HepG2 (cell line): ENCODE results near the gene CHD9NB. TPM values are rescaled to one million over a fixed set of nuclear protein-coding genes. Genes with fewer than 3 reads are reported as not detected.
A peak's percentile ranks its signal among the peaks of the same experiment; 100 is the strongest.

ENCODE experiments used
- ATAC-seq: fragments of 200-7000 bp; cut with Tn5 transposase; 3 replicates; pipeline ENCODE4 v1.9.1; 2020; ENCODE audit warnings: mild to moderate bottlenecking, moderate library complexity
- BruUV-seq: library from RNA; stranded (reverse); fragments of 400-500 nt; replicated peaks from 2 replicates; lab custom pipeline; 2021; lab: Mats Ljungman, UMichigan
- CTCF ChIA-PET: fragments of 300-600 bp; formaldehyde crosslinking; extraction: SDS; loops from one replicate; lab custom pipeline; 2021; ENCODE audit warnings: low total read pairs, inconsistent platforms, low intra/inter-chr PET ratio; lab: Yijun Ruan, JAX
- POLR2A ChIA-PET: fragments of 350-600 bp; sonication (Branson Sonifier 250); formaldehyde crosslinking; loops from one replicate; lab custom pipeline; 2020; ENCODE audit warnings: antibody characterized with exemption, inconsistent platforms; lab: Yijun Ruan, JAX
- DNase-seq: peaks from one replicate; pipeline ENCODE4 v3.0.0-alpha.2; 2015; ENCODE audit warnings: low spot score
- FAIRE-seq: peaks from 3 replicates; lab custom pipeline; 2011; peaks lifted over from hg19 to GRCh38; lab: Jason Lieb, UNC
- H2AFZ ChIP-seq: one replicate; pipeline ENCODE4 v1.6.1; 2011; ENCODE audit warnings: low read length, inconsistent platforms
- H3K27ac ChIP-seq: fragments of 300-600 bp; 3 replicates; pipeline ENCODE4 v1.8.0; 2011; ENCODE audit warnings: mixed run types, mild to moderate bottlenecking, mixed read lengths, low read length, inconsistent platforms; ENCODE audit not compliant: insufficient read depth; ENCODE audit errors: extremely low read length
- H3K27me3 ChIP-seq, 2 experiments: fragments of 200-600 bp in 1 of 2; 2 replicates in 1 of 2; 3 replicates in 1 of 2; pipeline versions ENCODE4 v1.6.0 to v1.8.0; 2011; ENCODE audit warnings: low read length in 2 of 2, mild to moderate bottlenecking in 2 of 2, moderate library complexity in 2 of 2, inconsistent platforms in 1 of 2; ENCODE audit not compliant: insufficient read depth in 2 of 2, control insufficient read depth in 1 of 2
- H3K36me3 ChIP-seq, 2 experiments: fragments of 200-600 bp in 1 of 2; replicated peaks in 1 of 2; 2 replicates in 1 of 2; 3 replicates in 1 of 2; pipeline versions ENCODE4 v1.5.1 to v1.8.0; 2011; ENCODE audit warnings: low read length in 2 of 2, inconsistent platforms in 1 of 2; ENCODE audit not compliant: insufficient read depth in 2 of 2, control insufficient read depth in 1 of 2
- H3K4me1 ChIP-seq: 2 replicates; pipeline ENCODE4 v1.5.1; 2012; ENCODE audit warnings: low read length, inconsistent platforms; ENCODE audit not compliant: insufficient read depth
- H3K4me2 ChIP-seq: 2 replicates; pipeline ENCODE4 v1.6.0; 2011; ENCODE audit warnings: low read depth, low read length, inconsistent platforms
- H3K4me3 ChIP-seq, 3 experiments: fragments of 200-600 bp in 1 of 3; sonication (generic), shearing (Covaris generic) in 1 of 3; replicated peaks in 1 of 3; 2 replicates each; pipeline ENCODE4 v1.5.1; 2011 to 2016; ENCODE audit warnings: low read length in 3 of 3, inconsistent platforms in 2 of 3, low read depth in 2 of 3, mild to moderate bottlenecking in 2 of 3, control low read depth in 1 of 3, mixed read lengths in 1 of 3; ENCODE audit not compliant: insufficient read depth in 1 of 3
- H3K79me2 ChIP-seq: one replicate; pipeline ENCODE4 v1.6.1; 2011; ENCODE audit warnings: low read length, inconsistent platforms; ENCODE audit not compliant: insufficient read depth
- H3K9ac ChIP-seq: 2 replicates; pipeline ENCODE4 v1.6.0; 2011; ENCODE audit warnings: mild to moderate bottlenecking, low read depth, low read length, inconsistent platforms; ENCODE audit not compliant: insufficient read depth
- H3K9me3 ChIP-seq: 2 replicates; pipeline ENCODE4 v1.5.1; 2012; ENCODE audit warnings: mild to moderate bottlenecking, low read length
- H4K20me1 ChIP-seq: 2 replicates; pipeline ENCODE4 v1.6.0; 2011; ENCODE audit warnings: inconsistent platforms, mild to moderate bottlenecking, low read length, moderate library complexity; ENCODE audit not compliant: insufficient read depth
- IRX3 ChIP-seq: sonication (generic); formaldehyde crosslinking; IDR thresholded peaks from 2 replicates; pipeline ENCODE4 v1.8.1; 2023; ENCODE audit warnings: mild to moderate bottlenecking, low read depth, missing genetic modification reagents, borderline replicate concordance
- MED13 ChIP-seq: sonication (generic); formaldehyde crosslinking; IDR thresholded peaks from 2 replicates; pipeline ENCODE4 v1.5.0; 2020; ENCODE audit warnings: missing genetic modification reagents
- SNRNP70 ChIP-seq: fragments of 200-400 bp; formaldehyde crosslinking; IDR thresholded peaks from 2 replicates; pipeline ENCODE4 v1.6.1; 2017; ENCODE audit warnings: mild to moderate bottlenecking, low read depth, low read length, moderate library complexity
- ZNF24 ChIP-seq: fragments of 450-650 bp; IDR thresholded peaks from 2 replicates; pipeline ENCODE4 v1.6.1; 2017; ENCODE audit warnings: antibody characterized with exemption, mild to moderate bottlenecking
- ZNF720 ChIP-seq: sonication (generic); formaldehyde crosslinking; IDR thresholded peaks from 2 replicates; pipeline ENCODE4 v1.4.0; 2020; ENCODE audit warnings: missing genetic modification reagents
- ZSCAN20 ChIP-seq: sonication (generic); formaldehyde crosslinking; IDR thresholded peaks from 2 replicates; pipeline ENCODE4 v1.4.0; 2020; ENCODE audit warnings: missing genetic modification reagents, mild to moderate bottlenecking, borderline replicate concordance
- WGBS: methylation state at CpG from one replicate; pipeline ENCODE4 v1.1.6; 2017; ENCODE audit warnings: low lambda C conversion rate; 5-methylcytosine and 5-hydroxymethylcytosine counted together
- in situ Hi-C: cut with HindIII; loops from 2 replicates; pipeline ENCODE4 v1.10.0; 2017; ENCODE audit warnings: low pct_unique_long_range_greater_than_20kb; ENCODE audit not compliant: extremely low pct_ligation_motif_present
- intact Hi-C: fragments of 100-400 bp; cut with micrococcal nuclease; formaldehyde crosslinking; loops from one replicate; pipeline ENCODE4 v1.10.0; 2022; ENCODE audit not compliant: unreplicated experiment
- polyA plus RNA-seq, 8 experiments: library from polyadenylated mRNA; depleted of rRNA in 3 of 8; stranded (reverse) in 7 of 8; unstranded in 1 of 8; fragments of >200 nt; fragmentation: Illumina TruSeq in 4 of 8; extraction: Trizol in 4 of 8; gene quantifications; 2 replicates each; pipeline versions ENCODE4 v1.2.1 to v1.2.3, GENCODE V29; 2011 to 2016; ENCODE audit warnings: low read depth in 4 of 8, missing spikeins in 1 of 8, mixed read lengths in 1 of 8; ENCODE audit not compliant: insufficient read depth in 1 of 8
- total RNA-seq, 5 experiments: library from RNA; depleted of rRNA; stranded (reverse); fragments of >200 nt; fragmentation: Illumina TruSeq; extraction: Trizol; gene quantifications; 2 replicates each; pipeline ENCODE4 v1.2.3, GENCODE V29; 2016; ENCODE audit warnings: low read depth in 1 of 5
- TF ChIP-seq, protein P1 (sequence below): sonication (generic); formaldehyde crosslinking; IDR thresholded peaks from 2 replicates; pipeline ENCODE4 v1.5.0; 2020; ENCODE audit warnings: mild to moderate bottlenecking, low read depth, missing genetic modification reagents, borderline replicate concordance
- TF ChIP-seq, protein P2 (sequence below): sonication (generic); formaldehyde crosslinking; IDR thresholded peaks from 2 replicates; pipeline ENCODE4 v1.5.0; 2020; ENCODE audit warnings: missing genetic modification reagents
- TF ChIP-seq, protein P3 (sequence below): sonication (generic); formaldehyde crosslinking; IDR thresholded peaks from 2 replicates; pipeline ENCODE4 v1.5.1; 2020; ENCODE audit warnings: mild to moderate bottlenecking, missing genetic modification reagents, borderline replicate concordance

Gene CHD9NB
- total and polyA plus RNA-seq, 2 of the 13 experiments (the other 11 are each of a cell fraction or from before 2014, with no cell fraction given), result 0.17 to 0.18 TPM

DNA sequence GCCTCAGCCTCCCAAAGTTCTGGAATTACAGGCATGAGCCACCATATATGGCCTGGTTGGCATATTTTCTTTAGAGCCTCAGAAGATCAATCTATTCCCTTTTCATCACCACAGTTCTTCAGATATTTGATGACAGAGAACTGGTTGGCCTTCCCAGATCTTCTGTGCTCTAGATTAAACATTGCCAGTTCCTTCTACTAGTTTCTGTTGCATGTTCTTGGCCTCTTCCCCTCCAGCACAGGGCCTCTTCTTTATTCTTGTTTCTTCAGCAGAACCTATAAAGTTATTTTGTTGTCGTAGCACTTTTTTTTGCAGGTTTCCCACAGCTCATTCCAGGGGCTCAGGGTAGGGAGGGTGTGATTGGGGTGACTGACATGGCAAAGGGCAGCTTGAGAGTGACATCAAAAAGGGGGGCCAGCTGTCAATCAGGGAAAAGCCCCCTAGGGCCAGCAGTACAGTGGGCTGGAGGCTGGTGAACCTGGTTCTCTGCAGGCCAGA is 11.4 kb upstream of the CHD9NB start:
- BruUV-seq, result no TSS peak
- Histone ChIP-seq H4K20me1 (0 out of 2 replicates have a peak, but pooled peaks cover 6% of the 10 kb centered on the region), H2AFZ (no peak overlapping the region), H3K36me3 (peaks cover 8 to 13% of the 10 kb centered on the region in 2 experiments), H3K4me3 (no peak overlapping the region), H3K79me2 (peaks cover 73% of the 10 kb centered on the region), H3K9me3 (no peaks in the 10 kb centered on the region), H3K27ac (no peak overlapping the region), H3K27me3 (no peaks in the 10 kb centered on the region), H3K9ac (no peak overlapping the region), H3K4me2 (no peak overlapping the region), H3K4me1 (peaks cover 50% of the 10 kb centered on the region)
- DNase-seq, result no peak
- no peak for TF ChIP-seq IRX3 (CRISPR knock-in tag)
- no peak for TF ChIP-seq ZNF720 (CRISPR knock-in tag)
- TF ChIP-seq, protein P1, sequence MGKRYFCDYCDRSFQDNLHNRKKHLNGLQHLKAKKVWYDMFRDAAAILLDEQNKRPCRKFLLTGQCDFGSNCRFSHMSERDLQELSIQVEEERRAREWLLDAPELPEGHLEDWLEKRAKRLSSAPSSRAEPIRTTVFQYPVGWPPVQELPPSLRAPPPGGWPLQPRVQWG (CRISPR knock-in tag), result no peak
- TF ChIP-seq SNRNP70, result no peak
- CTCF ChIA-PET, result no interaction called here
- WGBS, result 97% methylated on average over 1 of the region's 1 CpG
- in situ Hi-C loops, result no loop called here
- ATAC-seq, result no peak
- intact Hi-C loops, result no loop called here
- FAIRE-seq, result no peak
- POLR2A ChIA-PET, result no interaction called here

DNA sequence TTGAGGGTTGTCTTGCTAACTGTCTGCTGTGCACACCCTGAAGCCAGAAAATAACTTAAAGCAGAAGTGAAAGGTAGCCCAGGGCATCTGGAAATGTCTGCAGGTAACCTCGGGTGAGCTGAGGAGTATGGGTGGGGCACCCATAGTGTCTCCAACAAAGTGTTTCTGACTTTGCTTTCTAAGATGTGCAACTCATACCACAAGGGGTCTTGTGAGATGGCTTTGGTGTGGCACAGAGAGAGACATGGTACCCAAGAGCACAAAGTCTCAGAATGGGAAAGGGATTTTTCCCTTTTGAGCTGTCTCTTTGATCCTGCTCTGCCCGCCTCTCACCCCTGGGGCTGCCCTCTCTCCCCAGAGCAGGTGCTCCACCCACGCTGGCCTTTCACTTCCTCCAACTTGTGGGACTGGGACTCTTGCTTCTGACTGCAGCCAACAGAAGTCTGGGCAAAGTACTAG is 9.0 kb upstream of the CHD9NB start:
- Histone ChIP-seq H2AFZ (no peak overlapping the region), H4K20me1 (0 out of 2 replicates have a peak, but pooled peaks cover 6% of the 10 kb centered on the region), H3K4me1 (peaks cover 73% of the 10 kb centered on the region), H3K27ac (peak overlapping the region; percentile 10), H3K4me3 (peak overlapping the region in 1 of 3 experiments; percentile 11; a peak in 1 of 6 replicates), H3K27me3 (no peaks in the 10 kb centered on the region), H3K9me3 (no peaks in the 10 kb centered on the region), H3K36me3 (no peaks in the 10 kb centered on the region; a peak in 2 of 5 replicates), H3K79me2 (peaks cover 75% of the 10 kb centered on the region), H3K9ac (peak overlapping the region; percentile 41; the same call in 1 of the 2 replicates), H3K4me2 (peak overlapping the region; percentile 52)
- no TSS peak for BruUV-seq
- DNase-seq (peak; percentile 70), ATAC-seq (peak; percentile 92), FAIRE-seq (peak; percentile 84)
- in situ Hi-C loops (no loop called here), intact Hi-C loops (loop anchor here (2.0 kb wide), 1 partner anchor 17 kb away; no protein-coding TSS in a partner anchor)
- POLR2A ChIA-PET, result no interaction called here
- 7% methylated on average over 3 of the region's 3 CpGs for WGBS
- CTCF ChIA-PET, result no interaction called here
- TF ChIP-seq ZNF24 (no peak), ZSCAN20 (no peak), MED13 (CRISPR knock-in tag) (no peak)
- TF ChIP-seq, protein P2, sequence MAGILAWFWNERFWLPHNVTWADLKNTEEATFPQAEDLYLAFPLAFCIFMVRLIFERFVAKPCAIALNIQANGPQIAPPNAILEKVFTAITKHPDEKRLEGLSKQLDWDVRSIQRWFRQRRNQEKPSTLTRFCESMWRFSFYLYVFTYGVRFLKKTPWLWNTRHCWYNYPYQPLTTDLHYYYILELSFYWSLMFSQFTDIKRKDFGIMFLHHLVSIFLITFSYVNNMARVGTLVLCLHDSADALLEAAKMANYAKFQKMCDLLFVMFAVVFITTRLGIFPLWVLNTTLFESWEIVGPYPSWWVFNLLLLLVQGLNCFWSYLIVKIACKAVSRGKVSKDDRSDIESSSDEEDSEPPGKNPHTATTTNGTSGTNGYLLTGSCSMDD (CRISPR knock-in tag), result no peak
- TF ChIP-seq, protein P3, sequence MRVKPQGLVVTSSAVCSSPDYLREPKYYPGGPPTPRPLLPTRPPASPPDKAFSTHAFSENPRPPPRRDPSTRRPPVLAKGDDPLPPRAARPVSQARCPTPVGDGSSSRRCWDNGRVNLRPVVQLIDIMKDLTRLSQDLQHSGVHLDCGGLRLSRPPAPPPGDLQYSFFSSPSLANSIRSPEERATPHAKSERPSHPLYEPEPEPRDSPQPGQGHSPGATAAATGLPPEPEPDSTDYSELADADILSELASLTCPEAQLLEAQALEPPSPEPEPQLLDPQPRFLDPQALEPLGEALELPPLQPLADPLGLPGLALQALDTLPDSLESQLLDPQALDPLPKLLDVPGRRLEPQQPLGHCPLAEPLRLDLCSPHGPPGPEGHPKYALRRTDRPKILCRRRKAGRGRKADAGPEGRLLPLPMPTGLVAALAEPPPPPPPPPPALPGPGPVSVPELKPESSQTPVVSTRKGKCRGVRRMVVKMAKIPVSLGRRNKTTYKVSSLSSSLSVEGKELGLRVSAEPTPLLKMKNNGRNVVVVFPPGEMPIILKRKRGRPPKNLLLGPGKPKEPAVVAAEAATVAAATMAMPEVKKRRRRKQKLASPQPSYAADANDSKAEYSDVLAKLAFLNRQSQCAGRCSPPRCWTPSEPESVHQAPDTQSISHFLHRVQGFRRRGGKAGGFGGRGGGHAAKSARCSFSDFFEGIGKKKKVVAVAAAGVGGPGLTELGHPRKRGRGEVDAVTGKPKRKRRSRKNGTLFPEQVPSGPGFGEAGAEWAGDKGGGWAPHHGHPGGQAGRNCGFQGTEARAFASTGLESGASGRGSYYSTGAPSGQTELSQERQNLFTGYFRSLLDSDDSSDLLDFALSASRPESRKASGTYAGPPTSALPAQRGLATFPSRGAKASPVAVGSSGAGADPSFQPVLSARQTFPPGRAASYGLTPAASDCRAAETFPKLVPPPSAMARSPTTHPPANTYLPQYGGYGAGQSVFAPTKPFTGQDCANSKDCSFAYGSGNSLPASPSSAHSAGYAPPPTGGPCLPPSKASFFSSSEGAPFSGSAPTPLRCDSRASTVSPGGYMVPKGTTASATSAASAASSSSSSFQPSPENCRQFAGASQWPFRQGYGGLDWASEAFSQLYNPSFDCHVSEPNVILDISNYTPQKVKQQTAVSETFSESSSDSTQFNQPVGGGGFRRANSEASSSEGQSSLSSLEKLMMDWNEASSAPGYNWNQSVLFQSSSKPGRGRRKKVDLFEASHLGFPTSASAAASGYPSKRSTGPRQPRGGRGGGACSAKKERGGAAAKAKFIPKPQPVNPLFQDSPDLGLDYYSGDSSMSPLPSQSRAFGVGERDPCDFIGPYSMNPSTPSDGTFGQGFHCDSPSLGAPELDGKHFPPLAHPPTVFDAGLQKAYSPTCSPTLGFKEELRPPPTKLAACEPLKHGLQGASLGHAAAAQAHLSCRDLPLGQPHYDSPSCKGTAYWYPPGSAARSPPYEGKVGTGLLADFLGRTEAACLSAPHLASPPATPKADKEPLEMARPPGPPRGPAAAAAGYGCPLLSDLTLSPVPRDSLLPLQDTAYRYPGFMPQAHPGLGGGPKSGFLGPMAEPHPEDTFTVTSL (CRISPR knock-in tag), result no peak
